ENCODE data around the gene CKAP5.

The CKAP5 gene

DNA sequence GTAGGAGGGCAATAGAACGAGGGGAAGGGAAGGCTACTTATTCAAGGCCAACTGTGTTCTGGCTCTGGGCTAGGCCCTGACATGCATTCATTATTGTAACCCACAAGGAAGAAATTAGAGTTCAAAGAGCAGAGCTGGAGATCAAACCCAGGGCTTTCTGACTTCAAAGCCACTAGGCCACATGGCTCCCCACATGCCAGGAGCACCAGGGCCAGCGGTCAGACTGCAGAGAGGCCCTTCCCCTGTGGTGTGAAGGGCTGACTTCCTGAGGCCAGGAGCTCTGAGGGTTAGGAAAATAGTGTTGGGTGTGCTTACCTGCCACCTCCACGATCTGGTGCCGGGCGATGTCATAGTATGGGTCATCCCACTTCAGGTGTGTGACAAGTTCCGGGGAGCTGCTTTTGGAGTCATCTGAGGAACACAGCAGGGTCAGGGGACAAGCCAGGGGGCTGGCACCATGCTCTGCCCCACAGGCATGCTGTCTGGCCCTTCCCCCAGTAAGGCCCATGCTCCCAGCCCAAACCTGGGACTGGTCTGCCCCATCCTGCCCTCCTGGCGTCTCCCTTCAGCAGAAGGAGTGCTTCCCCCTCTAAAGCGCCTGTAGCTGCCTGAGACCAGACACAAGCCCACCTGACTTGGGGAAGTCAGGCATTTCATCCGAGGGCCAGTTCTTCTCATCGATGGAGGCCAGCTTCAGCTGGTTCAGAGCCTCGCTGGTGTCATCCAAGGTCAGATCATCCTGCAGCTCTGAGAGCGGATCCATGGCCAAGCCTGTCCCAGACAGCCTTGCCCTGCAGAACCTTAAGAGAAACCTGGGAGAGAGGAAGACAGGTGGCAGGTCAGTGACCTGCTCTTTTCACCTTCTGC lies 150.5 kb downstream of the CKAP5 start:
- FAIRE-seq: no peak

DNA sequence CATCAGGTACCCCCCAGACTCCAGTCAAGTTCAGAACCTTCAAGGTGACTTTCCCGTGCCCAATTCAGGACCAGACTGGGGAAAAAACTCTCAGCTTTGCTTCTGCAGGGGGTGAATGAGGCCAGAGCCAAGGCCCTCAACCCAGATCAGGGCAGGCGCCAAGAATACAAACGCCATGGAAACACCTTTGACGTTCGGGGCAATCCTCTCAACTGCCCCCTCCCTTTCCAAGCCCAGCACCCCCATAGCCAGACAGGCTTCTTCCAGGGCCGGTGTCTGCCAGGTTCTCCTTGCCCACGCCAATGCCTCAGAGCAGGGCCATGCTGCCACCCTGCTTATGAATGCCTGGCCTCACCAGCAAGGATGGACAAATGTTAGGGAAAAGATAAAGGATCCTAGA lies 151.5 kb downstream of the CKAP5 start:
- FAIRE-seq: no peak

DNA sequence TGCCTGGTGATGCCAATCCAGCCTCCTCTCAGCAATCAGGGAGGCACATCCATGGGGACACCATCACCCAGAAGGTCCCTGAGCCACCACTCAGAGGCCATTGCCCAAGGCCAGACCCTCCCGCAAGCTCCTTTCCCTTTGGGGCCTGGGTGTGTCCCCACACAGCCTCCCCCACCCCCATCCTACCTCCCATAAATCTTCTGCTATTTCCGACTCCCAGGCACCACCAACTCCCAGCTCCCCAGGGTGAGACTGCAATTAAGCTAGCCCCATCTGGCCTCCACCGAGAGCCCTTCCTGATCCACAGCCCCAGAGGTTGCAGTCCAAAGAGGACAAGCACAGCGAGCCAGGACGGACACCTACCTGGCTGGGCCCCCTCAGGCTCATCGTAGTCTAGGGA lies 152.0 kb downstream of the CKAP5 start:
- FAIRE-seq: no peak

DNA sequence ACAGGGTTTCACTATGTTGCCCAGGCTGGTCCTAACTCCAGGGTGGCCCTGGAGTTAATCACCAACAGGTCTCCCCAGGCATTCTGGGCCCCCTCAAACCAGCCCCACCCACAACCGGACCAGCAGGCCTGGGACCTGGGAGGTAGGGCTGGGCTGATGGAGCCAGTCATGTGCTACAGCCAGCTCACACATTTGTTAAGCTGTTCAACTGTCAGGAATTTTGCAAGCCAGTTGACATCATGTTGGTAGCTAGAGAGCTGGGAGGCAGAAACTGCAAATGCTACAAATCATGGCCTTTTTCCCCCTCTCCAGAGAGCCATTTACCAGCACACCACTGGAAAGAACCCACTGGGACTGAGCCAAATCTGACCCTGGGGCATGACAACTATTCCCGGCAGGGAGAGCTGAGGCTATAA lies 152.5 kb downstream of the CKAP5 start:
- FAIRE-seq: no peak
